GM23338 (cell line): ENCODE results near the gene IQCK. TPM values are rescaled to one million over a fixed set of nuclear protein-coding genes. Genes with fewer than 3 reads are reported as not detected.

Experiments
- ATAC-seq: fragments of 200-7000 bp; cut with Tn5 transposase; 3 replicates; pipeline ENCODE4 v1.9.1; 2020
- DNase-seq: peaks from one replicate; pipeline ENCODE4 v3.0.0-alpha.2; 2015; ENCODE audit warnings: low spot score
- H2AFZ ChIP-seq: fragments of 200-600 bp; sonication (generic); 2 replicates; pipeline ENCODE4 v1.8.0; 2016; ENCODE audit warnings: antibody characterized with exemption, mild to moderate bottlenecking, moderate library complexity
- H3F3A ChIP-seq: fragments of 200-600 bp; sonication (generic); replicated peaks from 2 replicates; pipeline ENCODE4 v1.8.0; 2017; ENCODE audit warnings: antibody characterized with exemption, mixed run types, low read depth
- H3K27ac ChIP-seq: fragments of 200-600 bp; sonication (generic); 2 replicates; pipeline ENCODE4 v1.6.1; 2016; ENCODE audit warnings: low read depth
- H3K27me3 ChIP-seq: fragments of 200-600 bp; sonication (generic); 2 replicates; pipeline ENCODE4 v1.8.0; 2016; ENCODE audit warnings: mild to moderate bottlenecking, mixed run types, moderate library complexity; ENCODE audit not compliant: insufficient read depth
- H3K36me3 ChIP-seq: fragments of 200-600 bp; sonication (generic); 2 replicates; pipeline ENCODE4 v1.8.0; 2016; ENCODE audit warnings: mild to moderate bottlenecking; ENCODE audit not compliant: insufficient read depth
- H3K4me1 ChIP-seq: fragments of 200-600 bp; sonication (generic); 2 replicates; pipeline ENCODE4 v1.8.0; 2016; ENCODE audit warnings: mild to moderate bottlenecking, moderate library complexity; ENCODE audit not compliant: insufficient read depth
- H3K4me2 ChIP-seq: fragments of 200-600 bp; sonication (generic); 2 replicates; pipeline ENCODE4 v1.7.1; 2017; ENCODE audit warnings: mixed run types
- H3K4me3 ChIP-seq: fragments of 200-600 bp; sonication (generic); 2 replicates; pipeline ENCODE4 v1.6.1; 2016; ENCODE audit warnings: mixed run types
- H3K79me2 ChIP-seq: fragments of 200-600 bp; sonication (generic); replicated peaks from 2 replicates; pipeline ENCODE4 v1.8.0; 2017; ENCODE audit warnings: mild to moderate bottlenecking; ENCODE audit not compliant: insufficient read depth
- H3K9me2 ChIP-seq: fragments of 200-600 bp; sonication (generic); 2 replicates; pipeline ENCODE4 v1.8.0; 2017; ENCODE audit not compliant: insufficient read depth
- H4K20me1 ChIP-seq: fragments of 200-600 bp; sonication (generic); replicated peaks from 2 replicates; pipeline ENCODE4 v1.8.0; 2017; ENCODE audit warnings: mild to moderate bottlenecking; ENCODE audit not compliant: insufficient read depth
- H3K27ac Mint-ChIP-seq: 2 replicates; pipeline ENCODE4 v1.8.0; 2020; ENCODE audit warnings: inconsistent platforms, mild to moderate bottlenecking, moderate library complexity, mixed read lengths
- H3K27me3 Mint-ChIP-seq: 3 replicates; pipeline ENCODE4 v1.8.0; 2022; ENCODE audit warnings: low read depth, mild to moderate bottlenecking, moderate library complexity, mixed read lengths, inconsistent platforms; ENCODE audit not compliant: insufficient read depth, poor library complexity
- H3K36me3 Mint-ChIP-seq: 3 replicates; pipeline ENCODE4 v1.8.0; 2021; ENCODE audit warnings: low read depth, mild to moderate bottlenecking, inconsistent platforms, moderate library complexity, mixed read lengths
- H3K4me1 Mint-ChIP-seq: 3 replicates; pipeline ENCODE4 v1.8.0; 2020; ENCODE audit warnings: mild to moderate bottlenecking, inconsistent platforms, mixed read lengths
- H3K4me3 Mint-ChIP-seq: 3 replicates; pipeline ENCODE4 v1.8.0; 2021; ENCODE audit warnings: moderate library complexity, mild to moderate bottlenecking, inconsistent platforms, mixed read lengths
- H3K9me3 Mint-ChIP-seq: 3 replicates; pipeline ENCODE4 v1.8.0; 2020; ENCODE audit warnings: moderate library complexity, mild to moderate bottlenecking, inconsistent platforms, mixed read lengths
- CTCF ChIP-seq, 2 experiments: fragments of 200-600 bp in 1 of 2; sonication (generic) in 1 of 2; conservative IDR thresholded peaks; 2 replicates each; pipeline versions ENCODE4 v1.5.1 to v1.6.1; 2016 to 2017; ENCODE audit warnings: antibody characterized with exemption in 2 of 2, low read depth in 2 of 2, mild to moderate bottlenecking in 2 of 2, moderate library complexity in 1 of 2
- ETS1 ChIP-seq: IDR thresholded peaks from 2 replicates; pipeline ENCODE4 v1.6.1; 2016; ENCODE audit warnings: antibody characterized with exemption
- EZH2phosphoT487 ChIP-seq: fragments of 200-600 bp; sonication (generic); IDR thresholded peaks from one replicate; pipeline ENCODE4 v1.8.1; 2018; ENCODE audit warnings: antibody characterized with exemption; ENCODE audit not compliant: unreplicated experiment
- JUNB ChIP-seq: IDR thresholded peaks from one replicate; pipeline ENCODE4 v1.6.1; 2016; ENCODE audit warnings: antibody characterized with exemption; ENCODE audit not compliant: unreplicated experiment
- NANOG ChIP-seq: IDR thresholded peaks from 2 replicates; pipeline ENCODE4 v1.6.1; 2016; ENCODE audit warnings: antibody characterized with exemption, borderline replicate concordance
- POLR2AphosphoS5 ChIP-seq: IDR thresholded peaks from 2 replicates; pipeline ENCODE4 v1.6.1; 2016; ENCODE audit warnings: antibody characterized with exemption, low read depth
- REST ChIP-seq: IDR thresholded peaks from one replicate; pipeline ENCODE4 v1.6.1; 2018; ENCODE audit warnings: antibody characterized with exemption; ENCODE audit not compliant: unreplicated experiment
- STAT1 ChIP-seq: IDR thresholded peaks from one replicate; pipeline ENCODE4 v1.6.1; 2016; ENCODE audit warnings: antibody characterized with exemption; ENCODE audit not compliant: unreplicated experiment
- ZNF114 ChIP-seq: fragments of 250-450 bp; sonication (Bioruptor Pico); IDR thresholded peaks from 2 replicates; pipeline ENCODE4 v1.5.0; 2020; ENCODE audit warnings: mild to moderate bottlenecking, moderate library complexity
- ZNF462 ChIP-seq: fragments of 250-450 bp; sonication (Bioruptor Pico); IDR thresholded peaks from 2 replicates; pipeline ENCODE4 v1.5.0; 2020; ENCODE audit warnings: mild to moderate bottlenecking, moderate library complexity
- polyA plus RNA-seq: library from polyadenylated mRNA; unstranded; fragments of >200 nt; fragmentation: Nextera tagmentation; extraction: Ambion mirVana; gene quantifications from 2 replicates; pipeline ENCODE4 v1.2.1, GENCODE V29; 2016
- total RNA-seq: library from RNA; depleted of rRNA; stranded (reverse); fragments of >200 nt; shearing (Covaris generic); gene quantifications from 2 replicates; pipeline ENCODE4 v1.2.3, GENCODE V29; 2014

The IQCK gene
- total and polyA plus RNA-seq, 2 experiments from 2014 or later, result 7.6 to 10.0 TPM

DNA sequence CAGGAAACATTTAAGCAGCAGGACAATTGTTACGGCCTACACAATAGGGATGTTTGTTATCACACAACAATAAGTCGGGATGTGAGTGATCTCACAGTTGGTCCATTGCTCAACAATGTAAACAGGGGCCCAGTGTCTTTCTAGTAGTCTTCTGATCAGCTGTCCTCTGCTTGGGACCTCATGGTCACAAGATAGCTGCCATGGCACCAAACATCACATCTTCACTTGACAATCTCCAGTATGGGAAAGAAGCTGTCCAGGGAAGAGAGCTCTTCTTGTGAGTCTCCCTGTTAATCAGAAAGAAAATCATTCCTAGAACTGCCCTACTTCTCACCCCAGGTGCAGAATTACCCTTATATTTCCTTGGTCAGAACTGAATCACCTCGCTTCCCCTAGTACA lies 172.8 kb downstream of the IQCK start:
- H3K4me3 Mint-ChIP-seq, result no peak overlapping the region
- H3K4me3 ChIP-seq, result no peak overlapping the region
- H3K36me3 ChIP-seq, result no peaks in the 10 kb centered on the region
- H3K27me3 Mint-ChIP-seq, result peaks cover 9% of the 10 kb centered on the region
- no peak for DNase-seq
- H2AFZ ChIP-seq, result no peak overlapping the region
- peaks cover 3% of the 10 kb centered on the region; the same call in 1 of the 3 replicates for H3K36me3 Mint-ChIP-seq
- no peak overlapping the region for H3K27ac ChIP-seq
- no peaks in the 10 kb centered on the region for H3K79me2 ChIP-seq
- H3K4me1 ChIP-seq, result no peaks in the 10 kb centered on the region; the same call in 1 of the 2 replicates
- H3K9me3 Mint-ChIP-seq, result peaks cover 10% of the 10 kb centered on the region; the same call in 2 of the 3 replicates
- no peaks in the 10 kb centered on the region for H3K9me2 ChIP-seq
- no peak overlapping the region for H3K27ac Mint-ChIP-seq
- H3K4me1 Mint-ChIP-seq, result no peaks in the 10 kb centered on the region
- no peaks in the 10 kb centered on the region for H3F3A ChIP-seq
- ATAC-seq, result no peak
- H4K20me1 ChIP-seq, result no peaks in the 10 kb centered on the region
- peaks cover 2% of the 10 kb centered on the region for H3K27me3 ChIP-seq
- no peak for TF ChIP-seq CTCF (conservative IDR thresholded peaks at IDR 0.05; ENCODE audit: low read depth in 2 of 2)
- no peak for TF ChIP-seq POLR2AphosphoS5
- TF ChIP-seq ZNF114 (CRISPR knock-in tag), result no peak
- no peak for TF ChIP-seq ZNF462 (CRISPR knock-in tag)
- TF ChIP-seq ETS1, result no peak
- TF ChIP-seq STAT1, result no peak
- no peak for TF ChIP-seq NANOG
- no peak for TF ChIP-seq JUNB
- no peak for TF ChIP-seq REST
- TF ChIP-seq EZH2phosphoT487, result no peak
- H3K4me2 ChIP-seq, result no peak overlapping the region
